ENCODE data around the gene LIF. TPM values are rescaled to one million over a fixed set of nuclear protein-coding genes. Genes with fewer than 3 reads are reported as not detected.
"Not testable (repeated sequence)": the region's sequence is repeated elsewhere in the genome, so short reads cannot be mapped to it uniquely, and the experiment has no call there.

LIF gene
- total RNA-seq, 4 donors from 2014 or later = 0.30 to 0.84 (median 0.72) TPM

DNA sequence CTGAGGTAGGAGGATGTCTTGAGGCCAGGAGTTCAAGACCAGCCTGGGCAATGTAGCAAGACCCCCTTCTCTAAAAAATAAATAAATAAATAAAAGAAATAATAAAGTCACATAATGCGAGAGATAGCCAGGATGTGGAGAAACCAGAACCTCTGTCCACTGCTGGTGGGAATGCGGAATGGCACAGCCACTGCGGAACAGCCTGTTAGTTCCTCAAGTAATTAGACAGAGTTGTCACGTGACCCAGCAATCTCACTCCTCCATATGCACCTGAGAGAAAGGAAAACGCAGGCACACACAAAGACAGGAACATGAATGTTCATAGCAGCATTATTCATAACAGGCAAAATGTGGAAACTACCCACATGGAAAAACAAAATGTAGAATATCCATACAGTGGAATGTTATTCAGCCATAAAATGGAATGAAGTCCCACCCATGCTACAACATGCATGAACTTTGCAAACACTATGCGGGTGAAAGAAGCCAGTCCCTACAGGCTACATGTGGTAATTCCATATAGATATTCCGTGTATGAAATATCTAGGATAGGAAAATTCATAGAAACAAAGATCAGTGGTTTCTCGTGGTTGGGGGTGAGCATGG lies 27.4 kb downstream of the LIF start:
- DNase-seq (ENCODE audit: low spot score in 2 of 2) = no peak
- 69 to 90% methylated on average over 8 of the region's 8 CpGs for WGBS, 2 donors
- Histone ChIP-seq H3K4me3 (no peak overlapping the region), H3K27me3 (no peaks in the 10 kb centered on the region), H3K9me3 (no peaks in the 10 kb centered on the region), H3K4me1 (peaks cover 0 to 11% (median 0%) of the 10 kb centered on the region in 4 donors), H3K36me3 (no peaks in the 10 kb centered on the region), H3K27ac (no peak overlapping the region)
- TF ChIP-seq EP300 (IDR thresholded peaks at IDR 0.05) (no peak), POLR2A (IDR thresholded peaks at IDR 0.05) (no peak)
- TF ChIP-seq, protein P1, sequence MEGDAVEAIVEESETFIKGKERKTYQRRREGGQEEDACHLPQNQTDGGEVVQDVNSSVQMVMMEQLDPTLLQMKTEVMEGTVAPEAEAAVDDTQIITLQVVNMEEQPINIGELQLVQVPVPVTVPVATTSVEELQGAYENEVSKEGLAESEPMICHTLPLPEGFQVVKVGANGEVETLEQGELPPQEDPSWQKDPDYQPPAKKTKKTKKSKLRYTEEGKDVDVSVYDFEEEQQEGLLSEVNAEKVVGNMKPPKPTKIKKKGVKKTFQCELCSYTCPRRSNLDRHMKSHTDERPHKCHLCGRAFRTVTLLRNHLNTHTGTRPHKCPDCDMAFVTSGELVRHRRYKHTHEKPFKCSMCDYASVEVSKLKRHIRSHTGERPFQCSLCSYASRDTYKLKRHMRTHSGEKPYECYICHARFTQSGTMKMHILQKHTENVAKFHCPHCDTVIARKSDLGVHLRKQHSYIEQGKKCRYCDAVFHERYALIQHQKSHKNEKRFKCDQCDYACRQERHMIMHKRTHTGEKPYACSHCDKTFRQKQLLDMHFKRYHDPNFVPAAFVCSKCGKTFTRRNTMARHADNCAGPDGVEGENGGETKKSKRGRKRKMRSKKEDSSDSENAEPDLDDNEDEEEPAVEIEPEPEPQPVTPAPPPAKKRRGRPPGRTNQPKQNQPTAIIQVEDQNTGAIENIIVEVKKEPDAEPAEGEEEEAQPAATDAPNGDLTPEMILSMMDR (IDR thresholded peaks at IDR 0.05) = no peak

DNA sequence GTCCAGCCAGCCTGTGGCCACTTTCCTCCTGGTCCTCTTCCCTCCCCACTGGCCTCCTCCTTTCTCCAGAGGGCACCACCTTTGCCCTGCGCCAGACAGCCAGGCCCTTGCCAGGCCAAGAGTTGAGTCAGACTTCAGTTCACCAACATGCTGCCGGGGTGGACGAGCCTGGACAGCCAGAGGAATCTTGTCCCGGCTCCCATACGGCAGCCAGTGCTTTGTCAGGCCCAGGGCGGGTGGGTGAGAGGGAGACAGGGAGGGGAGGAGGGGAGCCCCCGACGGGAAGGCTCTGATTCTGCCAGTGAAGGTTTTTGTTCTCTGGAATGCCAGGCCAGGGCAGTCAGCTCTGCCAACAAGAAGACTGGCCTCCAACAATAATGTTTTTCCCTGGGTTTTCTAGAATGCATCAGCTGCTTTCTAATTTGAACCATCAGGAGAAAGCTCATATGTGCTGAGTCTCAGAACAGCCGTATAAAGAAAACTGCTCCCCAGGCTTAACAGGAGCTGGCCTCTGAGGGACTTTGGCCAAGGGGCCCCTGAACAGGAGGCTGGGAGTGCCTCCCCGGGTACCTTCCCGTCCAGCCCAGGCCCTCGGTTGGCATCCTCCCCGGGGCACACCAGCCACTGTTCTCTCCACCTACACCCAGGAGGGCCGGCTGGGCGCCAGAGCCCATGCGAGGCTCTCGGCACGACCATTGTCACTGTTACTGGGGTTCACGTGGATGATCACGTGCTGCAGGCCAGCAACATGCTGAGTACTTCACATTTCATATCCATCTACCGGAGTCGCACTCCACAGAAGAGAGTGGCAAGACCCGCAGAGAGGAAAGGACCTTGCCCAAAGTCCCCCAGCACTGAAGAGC lies 28.6 kb downstream of the LIF start:
- DNase-seq (ENCODE audit: low spot score in 2 of 2) = no peak
- WGBS, 2 donors = 40 to 47% methylated on average over 23 of the region's 23 CpGs
- H3K4me3 ChIP-seq = no peak overlapping the region

DNA sequence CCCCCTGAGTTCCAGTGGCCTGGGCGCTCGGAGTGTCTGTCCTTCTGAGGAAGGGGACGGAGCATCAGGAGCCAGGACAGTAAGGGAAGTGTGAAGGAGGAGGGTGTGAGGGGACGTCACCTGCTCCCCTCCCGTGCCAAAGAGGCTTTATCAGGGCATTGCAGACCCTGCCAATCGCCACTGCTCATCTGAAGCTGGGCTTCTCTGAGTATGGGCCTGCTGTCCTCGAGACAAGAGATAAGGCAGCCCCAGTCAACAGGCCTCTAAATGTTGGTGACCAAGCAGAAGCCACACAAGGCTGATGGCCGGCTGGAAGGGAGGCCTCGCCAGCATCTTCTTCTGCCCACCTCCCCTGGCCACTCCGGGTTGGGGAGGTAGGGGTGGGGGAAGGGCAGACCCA lies 29.8 kb downstream of the LIF start:
- peaks cover 0 to 25% (median 0%) of the 10 kb centered on the region in 4 donors for H3K4me1 ChIP-seq
- no peaks in the 10 kb centered on the region for H3K36me3 ChIP-seq
- H3K27me3 ChIP-seq = no peaks in the 10 kb centered on the region
- WGBS, 2 donors = 91 to 96% methylated on average over 10 of the region's 10 CpGs
- no peak overlapping the region for H3K27ac ChIP-seq
- TF ChIP-seq EP300 (IDR thresholded peaks at IDR 0.05) (no peak), POLR2A (IDR thresholded peaks at IDR 0.05) (no peak)
- TF ChIP-seq, protein P1 (IDR thresholded peaks at IDR 0.05) = no peak
- no peak for DNase-seq (ENCODE audit: low spot score in 2 of 2)
- H3K4me3 ChIP-seq = no peak overlapping the region
- no peaks in the 10 kb centered on the region for H3K9me3 ChIP-seq

More for the DNA sequence above, 28.6 kb downstream of the LIF start:
- no peaks in the 10 kb centered on the region for H3K27me3 ChIP-seq
- no peaks in the 10 kb centered on the region for H3K36me3 ChIP-seq
- H3K27ac ChIP-seq = peak overlapping the region in 2 of 4 donors; percentile 52 to 62
- TF ChIP-seq POLR2A (IDR thresholded peaks at IDR 0.05) (no peak), EP300 (IDR thresholded peaks at IDR 0.05) (no peak)
- TF ChIP-seq, protein P1 (IDR thresholded peaks at IDR 0.05) = no peak
- peaks cover 0 to 17% (median 0%) of the 10 kb centered on the region in 4 donors for H3K4me1 ChIP-seq
- no peaks in the 10 kb centered on the region for H3K9me3 ChIP-seq

DNA sequence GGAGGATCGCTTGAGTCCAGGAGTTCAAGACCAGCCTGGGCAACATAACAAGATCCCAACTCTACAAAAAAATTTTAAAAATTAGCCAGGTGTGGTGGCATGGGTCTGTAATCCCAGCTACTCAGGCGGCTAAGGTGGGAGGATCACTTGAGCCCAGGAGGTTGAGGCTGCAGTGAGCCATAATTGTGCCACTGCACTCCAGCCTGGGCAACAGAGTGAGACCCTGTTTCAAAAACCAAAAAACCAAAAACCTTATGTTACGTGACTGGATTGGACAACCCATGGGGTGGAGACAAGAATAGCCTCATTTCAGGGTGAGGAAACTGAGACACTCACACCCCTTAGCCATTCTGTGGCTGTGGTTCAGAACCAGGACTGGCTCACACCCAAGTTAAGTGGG lies 30.3 kb downstream of the LIF start:
- not testable (repeated sequence) for H3K36me3 ChIP-seq; H3K4me3 ChIP-seq; H3K9me3 ChIP-seq; DNase-seq (ENCODE audit: low spot score in 2 of 2); H3K27ac ChIP-seq; H3K27me3 ChIP-seq
- WGBS, 2 donors = 93 to 97% methylated on average over 3 of the region's 3 CpGs
- H3K4me1 ChIP-seq = peaks cover 0 to 25% (median 0%) of the 10 kb centered on the region in 4 donors

DNA sequence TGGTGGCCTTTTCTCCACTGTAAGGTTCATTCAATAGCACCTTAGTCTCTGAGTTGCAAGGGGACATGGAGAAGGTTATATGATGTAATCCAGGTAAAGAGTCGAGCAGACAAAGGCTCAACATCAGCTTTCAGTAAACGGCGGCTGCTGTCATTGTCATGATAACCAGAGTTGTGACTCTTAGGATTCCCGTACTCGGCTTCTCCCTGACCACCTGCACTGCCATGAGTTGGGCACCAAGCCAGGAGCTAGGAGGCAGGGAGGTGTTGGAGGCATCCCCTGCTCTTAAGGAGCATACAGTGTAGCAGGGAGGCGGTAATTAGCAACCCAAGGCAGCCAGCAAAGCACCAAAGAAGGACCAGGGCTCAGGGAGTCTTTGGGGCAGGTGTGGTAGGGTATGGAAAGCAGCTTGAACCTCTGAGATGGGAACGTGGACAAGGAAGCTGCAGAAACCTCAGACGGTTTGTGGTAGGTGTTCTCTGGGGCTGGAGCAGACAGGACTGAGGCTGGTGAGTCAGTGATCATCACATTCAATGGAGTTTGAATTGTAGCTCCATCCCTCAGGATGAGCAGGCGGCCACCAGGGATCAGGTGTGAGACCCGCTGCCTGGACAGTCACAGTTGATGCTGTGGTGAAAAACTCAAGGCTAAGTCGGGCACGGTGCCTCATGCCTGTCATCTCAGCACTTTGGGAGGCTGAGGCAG lies 31.7 kb downstream of the LIF start:
- TF ChIP-seq EP300 (IDR thresholded peaks at IDR 0.05) (no peak), POLR2A (IDR thresholded peaks at IDR 0.05) (no peak)
- TF ChIP-seq, protein P1 (IDR thresholded peaks at IDR 0.05) = no peak
- DNase-seq (ENCODE audit: low spot score in 2 of 2) = no peak
- Histone ChIP-seq H3K36me3 (no peaks in the 10 kb centered on the region), H3K9me3 (no peaks in the 10 kb centered on the region), H3K4me1 (peaks cover 0 to 37% (median 0%) of the 10 kb centered on the region in 4 donors), H3K27me3 (no peaks in the 10 kb centered on the region), H3K27ac (no peak overlapping the region), H3K4me3 (no peak overlapping the region)
- 77% methylated on average over 12 of the region's 12 CpGs for WGBS, 2 donors

All from tibial nerve (tissue), 4 donors.